Gastroesophageal sphincter (tissue), 2 donors: ENCODE measurements around the gene YPEL3.

Experiments
- EP300 ChIP-seq: sonication (generic); formaldehyde crosslinking; IDR thresholded peaks from one replicate; pipeline ENCODE4 v1.6.1; 2017; ENCODE audit warnings: antibody characterized with exemption, mild to moderate bottlenecking
- POLR2A ChIP-seq, 2 donors: fragments of 450-650 bp; IDR thresholded peaks; one replicate each; pipeline ENCODE4 v1.6.1; 2017; ENCODE audit warnings: antibody characterized with exemption in 2 of 2, mild to moderate bottlenecking in 2 of 2, moderate library complexity in 1 of 2

- TF ChIP-seq EP300 (no peak), POLR2A (IDR thresholded peaks at IDR 0.05) (no peak)
Observed at GRCh38 chr16:30085820-30086219, 10.2 kb downstream of the YPEL3 start.
